ENCODE data around the gene SLC25A26.

DNA sequence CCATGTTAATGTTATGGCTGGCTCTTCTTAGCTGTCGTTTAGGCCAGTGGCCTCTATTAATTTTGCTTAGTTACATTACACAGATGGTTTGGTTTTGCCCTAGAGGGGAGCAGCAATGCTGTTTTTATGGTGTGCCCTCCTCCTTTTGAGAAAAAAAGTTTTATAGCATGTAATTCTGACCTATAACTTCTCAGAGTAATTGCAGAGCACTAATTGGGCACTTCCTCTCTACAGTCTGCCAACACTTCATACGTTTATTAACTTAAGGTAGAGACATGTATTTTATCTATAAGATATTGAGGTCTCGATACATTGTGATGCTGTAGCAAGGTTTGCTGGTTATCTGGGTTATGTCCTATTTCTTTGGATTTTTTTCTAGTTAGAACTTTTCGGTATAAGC lies 12.2 kb downstream of the SLC25A26 start:
- TF ChIP-seq FOSL1 (IDR thresholded peaks at IDR 0.05; ENCODE audit: low read depth) (no peak), EZH2phosphoT487 (IDR thresholded peaks at IDR 0.05; ENCODE audit: borderline replicate concordance) (no peak), EZH2 (IDR thresholded peaks at IDR 0.05) (no peak), JUND (IDR thresholded peaks at IDR 0.05) (no peak), POLR2AphosphoS5 (IDR thresholded peaks at IDR 0.05; ENCODE audit: low read depth, low read length) (no peak), POLR2A (IDR thresholded peaks at IDR 0.05; ENCODE audit: borderline replicate concordance, extremely low read depth, insufficient read depth, insufficient read length) (no peak), ZNF274 (IDR thresholded peaks at IDR 0.05; ENCODE audit: low read depth, low read length) (no peak)
- TF ChIP-seq, protein P1, sequence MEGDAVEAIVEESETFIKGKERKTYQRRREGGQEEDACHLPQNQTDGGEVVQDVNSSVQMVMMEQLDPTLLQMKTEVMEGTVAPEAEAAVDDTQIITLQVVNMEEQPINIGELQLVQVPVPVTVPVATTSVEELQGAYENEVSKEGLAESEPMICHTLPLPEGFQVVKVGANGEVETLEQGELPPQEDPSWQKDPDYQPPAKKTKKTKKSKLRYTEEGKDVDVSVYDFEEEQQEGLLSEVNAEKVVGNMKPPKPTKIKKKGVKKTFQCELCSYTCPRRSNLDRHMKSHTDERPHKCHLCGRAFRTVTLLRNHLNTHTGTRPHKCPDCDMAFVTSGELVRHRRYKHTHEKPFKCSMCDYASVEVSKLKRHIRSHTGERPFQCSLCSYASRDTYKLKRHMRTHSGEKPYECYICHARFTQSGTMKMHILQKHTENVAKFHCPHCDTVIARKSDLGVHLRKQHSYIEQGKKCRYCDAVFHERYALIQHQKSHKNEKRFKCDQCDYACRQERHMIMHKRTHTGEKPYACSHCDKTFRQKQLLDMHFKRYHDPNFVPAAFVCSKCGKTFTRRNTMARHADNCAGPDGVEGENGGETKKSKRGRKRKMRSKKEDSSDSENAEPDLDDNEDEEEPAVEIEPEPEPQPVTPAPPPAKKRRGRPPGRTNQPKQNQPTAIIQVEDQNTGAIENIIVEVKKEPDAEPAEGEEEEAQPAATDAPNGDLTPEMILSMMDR (IDR thresholded peaks at IDR 0.05 in 2 of 3, conservative IDR thresholded peaks at IDR 0.05 in 1 of 3; ENCODE audit: borderline replicate concordance in 1 of 3, insufficient read depth in 1 of 3, low read depth in 2 of 3, low read length in 2 of 3) = no peak
- TF ChIP-seq, protein P2, sequence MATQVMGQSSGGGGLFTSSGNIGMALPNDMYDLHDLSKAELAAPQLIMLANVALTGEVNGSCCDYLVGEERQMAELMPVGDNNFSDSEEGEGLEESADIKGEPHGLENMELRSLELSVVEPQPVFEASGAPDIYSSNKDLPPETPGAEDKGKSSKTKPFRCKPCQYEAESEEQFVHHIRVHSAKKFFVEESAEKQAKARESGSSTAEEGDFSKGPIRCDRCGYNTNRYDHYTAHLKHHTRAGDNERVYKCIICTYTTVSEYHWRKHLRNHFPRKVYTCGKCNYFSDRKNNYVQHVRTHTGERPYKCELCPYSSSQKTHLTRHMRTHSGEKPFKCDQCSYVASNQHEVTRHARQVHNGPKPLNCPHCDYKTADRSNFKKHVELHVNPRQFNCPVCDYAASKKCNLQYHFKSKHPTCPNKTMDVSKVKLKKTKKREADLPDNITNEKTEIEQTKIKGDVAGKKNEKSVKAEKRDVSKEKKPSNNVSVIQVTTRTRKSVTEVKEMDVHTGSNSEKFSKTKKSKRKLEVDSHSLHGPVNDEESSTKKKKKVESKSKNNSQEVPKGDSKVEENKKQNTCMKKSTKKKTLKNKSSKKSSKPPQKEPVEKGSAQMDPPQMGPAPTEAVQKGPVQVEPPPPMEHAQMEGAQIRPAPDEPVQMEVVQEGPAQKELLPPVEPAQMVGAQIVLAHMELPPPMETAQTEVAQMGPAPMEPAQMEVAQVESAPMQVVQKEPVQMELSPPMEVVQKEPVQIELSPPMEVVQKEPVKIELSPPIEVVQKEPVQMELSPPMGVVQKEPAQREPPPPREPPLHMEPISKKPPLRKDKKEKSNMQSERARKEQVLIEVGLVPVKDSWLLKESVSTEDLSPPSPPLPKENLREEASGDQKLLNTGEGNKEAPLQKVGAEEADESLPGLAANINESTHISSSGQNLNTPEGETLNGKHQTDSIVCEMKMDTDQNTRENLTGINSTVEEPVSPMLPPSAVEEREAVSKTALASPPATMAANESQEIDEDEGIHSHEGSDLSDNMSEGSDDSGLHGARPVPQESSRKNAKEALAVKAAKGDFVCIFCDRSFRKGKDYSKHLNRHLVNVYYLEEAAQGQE (IDR thresholded peaks at IDR 0.05; ENCODE audit: low read depth) = no peak

Data from HCT116 (cell line).